HepG2 (cell line): Measurements from ENCODE around the gene NUAK1. TPM values are rescaled to one million over a fixed set of nuclear protein-coding genes. Genes with fewer than 3 reads are reported as not detected.

Source experiments
- PHF21A ChIP-seq: sonication (generic); formaldehyde crosslinking; IDR thresholded peaks from 2 replicates; pipeline ENCODE4 v1.5.0; 2020; ENCODE audit warnings: mild to moderate bottlenecking, missing genetic modification reagents
- SRSF9 ChIP-seq: fragments of 200-400 bp; formaldehyde crosslinking; IDR thresholded peaks from 2 replicates; pipeline ENCODE4 v1.6.1; 2018; ENCODE audit warnings: borderline replicate concordance, mild to moderate bottlenecking, low read depth, low read length; ENCODE audit not compliant: insufficient read depth, poor library complexity, severe bottlenecking
- STAG1 ChIP-seq: sonication (generic); formaldehyde crosslinking; IDR thresholded peaks from 2 replicates; pipeline ENCODE4 v1.4.0; 2020; ENCODE audit warnings: missing genetic modification reagents
- TEAD3 ChIP-seq: optimal IDR thresholded peaks from 2 replicates; pipeline ENCODE3; 2016; ENCODE audit warnings: borderline replicate concordance
- U2AF2 ChIP-seq: fragments of 200-400 bp; formaldehyde crosslinking; IDR thresholded peaks from 2 replicates; pipeline ENCODE4 v1.6.1; 2017; ENCODE audit warnings: low read depth, mild to moderate bottlenecking, low read length
- ZFX ChIP-seq: sonication (generic); formaldehyde crosslinking; IDR thresholded peaks from 2 replicates; pipeline ENCODE4 v1.4.0; 2020; ENCODE audit warnings: mild to moderate bottlenecking, low read depth, missing genetic modification reagents, moderate library complexity
- ZNF510 ChIP-seq: sonication (generic); formaldehyde crosslinking; IDR thresholded peaks from 2 replicates; pipeline ENCODE4 v1.4.0; 2020; ENCODE audit warnings: low read depth, mild to moderate bottlenecking, missing genetic modification reagents
- polyA plus RNA-seq, 8 experiments: library from polyadenylated mRNA; depleted of rRNA in 3 of 8; stranded (reverse) in 7 of 8; unstranded in 1 of 8; fragments of >200 nt; fragmentation: Illumina TruSeq in 4 of 8; extraction: Trizol in 4 of 8; gene quantifications; 2 replicates each; pipeline versions ENCODE4 v1.2.1 to v1.2.3, GENCODE V29; 2011 to 2016; ENCODE audit warnings: low read depth in 4 of 8, missing spikeins in 1 of 8, mixed read lengths in 1 of 8; ENCODE audit not compliant: insufficient read depth in 1 of 8
- total RNA-seq, 5 experiments: library from RNA; depleted of rRNA; stranded (reverse); fragments of >200 nt; fragmentation: Illumina TruSeq; extraction: Trizol; gene quantifications; 2 replicates each; pipeline ENCODE4 v1.2.3, GENCODE V29; 2016; ENCODE audit warnings: low read depth in 1 of 5
- TF ChIP-seq, protein P1 (sequence below): IDR thresholded peaks from 2 replicates; pipeline ENCODE4 v1.6.1; 2012; ENCODE audit warnings: low read depth, low read length, improper control_type of control experiment
- TF ChIP-seq, protein P2 (sequence below): sonication (generic); formaldehyde crosslinking; IDR thresholded peaks from 2 replicates; pipeline ENCODE4 v1.5.0; 2020; ENCODE audit warnings: mild to moderate bottlenecking, missing genetic modification reagents, borderline replicate concordance
- TF ChIP-seq, protein P3 (sequence below): sonication (generic); formaldehyde crosslinking; IDR thresholded peaks from 2 replicates; pipeline ENCODE4 v1.9.0; 2022; ENCODE audit warnings: low read depth, missing genetic modification reagents

The NUAK1 gene
- total and polyA plus RNA-seq, 2 of the 13 experiments (the other 11 are each of a cell fraction or from before 2014, with no cell fraction given), result 1.7 to 1.9 TPM

DNA sequence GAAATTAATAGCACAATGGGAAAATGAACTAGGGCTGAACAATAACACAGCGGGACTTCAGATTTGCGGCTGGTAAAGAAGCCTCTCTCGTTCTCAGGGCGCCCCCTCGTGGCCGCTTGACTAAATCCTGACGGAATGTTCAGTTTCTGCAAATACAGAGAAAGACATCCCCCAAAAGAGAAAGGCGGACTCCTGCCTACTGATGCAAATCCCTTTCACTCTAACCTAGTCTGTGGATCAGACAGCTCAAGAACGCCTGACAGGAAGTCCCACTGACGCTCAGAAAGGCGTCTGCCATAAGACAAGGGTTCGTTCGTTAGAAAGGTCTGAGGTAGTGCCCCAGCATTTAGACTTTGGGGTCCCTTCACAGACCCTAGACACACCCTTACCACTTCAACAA, 2.5 kb downstream of the NUAK1 start (continued):
- TF ChIP-seq TEAD3 (CRISPR knock-in tag) (peak; percentile 50), ZNF510 (CRISPR knock-in tag) (no peak), U2AF2 (no peak), SRSF9 (no peak), STAG1 (CRISPR knock-in tag) (peak; percentile 93), ZFX (0 out of 2 replicates have a peak, but pooled peaks have one; percentile 17), PHF21A (CRISPR knock-in tag) (peak; percentile 33; the same call in 1 of the 2 replicates)
- TF ChIP-seq, protein P1, sequence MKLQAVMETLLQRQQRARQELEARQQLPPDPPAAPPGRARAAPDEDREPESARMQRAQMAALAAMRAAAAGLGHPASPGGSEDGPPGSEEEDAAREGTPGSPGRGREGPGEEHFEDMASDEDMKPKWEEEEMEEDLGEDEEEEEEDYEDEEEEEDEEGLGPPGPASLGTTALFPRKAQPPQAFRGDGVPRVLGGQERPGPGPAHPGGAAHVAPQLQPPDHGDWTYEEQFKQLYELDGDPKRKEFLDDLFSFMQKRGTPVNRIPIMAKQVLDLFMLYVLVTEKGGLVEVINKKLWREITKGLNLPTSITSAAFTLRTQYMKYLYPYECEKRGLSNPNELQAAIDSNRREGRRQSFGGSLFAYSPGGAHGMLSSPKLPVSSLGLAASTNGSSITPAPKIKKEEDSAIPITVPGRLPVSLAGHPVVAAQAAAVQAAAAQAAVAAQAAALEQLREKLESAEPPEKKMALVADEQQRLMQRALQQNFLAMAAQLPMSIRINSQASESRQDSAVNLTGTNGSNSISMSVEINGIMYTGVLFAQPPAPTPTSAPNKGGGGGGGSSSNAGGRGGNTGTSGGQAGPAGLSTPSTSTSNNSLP, result no peak
- TF ChIP-seq, protein P2, sequence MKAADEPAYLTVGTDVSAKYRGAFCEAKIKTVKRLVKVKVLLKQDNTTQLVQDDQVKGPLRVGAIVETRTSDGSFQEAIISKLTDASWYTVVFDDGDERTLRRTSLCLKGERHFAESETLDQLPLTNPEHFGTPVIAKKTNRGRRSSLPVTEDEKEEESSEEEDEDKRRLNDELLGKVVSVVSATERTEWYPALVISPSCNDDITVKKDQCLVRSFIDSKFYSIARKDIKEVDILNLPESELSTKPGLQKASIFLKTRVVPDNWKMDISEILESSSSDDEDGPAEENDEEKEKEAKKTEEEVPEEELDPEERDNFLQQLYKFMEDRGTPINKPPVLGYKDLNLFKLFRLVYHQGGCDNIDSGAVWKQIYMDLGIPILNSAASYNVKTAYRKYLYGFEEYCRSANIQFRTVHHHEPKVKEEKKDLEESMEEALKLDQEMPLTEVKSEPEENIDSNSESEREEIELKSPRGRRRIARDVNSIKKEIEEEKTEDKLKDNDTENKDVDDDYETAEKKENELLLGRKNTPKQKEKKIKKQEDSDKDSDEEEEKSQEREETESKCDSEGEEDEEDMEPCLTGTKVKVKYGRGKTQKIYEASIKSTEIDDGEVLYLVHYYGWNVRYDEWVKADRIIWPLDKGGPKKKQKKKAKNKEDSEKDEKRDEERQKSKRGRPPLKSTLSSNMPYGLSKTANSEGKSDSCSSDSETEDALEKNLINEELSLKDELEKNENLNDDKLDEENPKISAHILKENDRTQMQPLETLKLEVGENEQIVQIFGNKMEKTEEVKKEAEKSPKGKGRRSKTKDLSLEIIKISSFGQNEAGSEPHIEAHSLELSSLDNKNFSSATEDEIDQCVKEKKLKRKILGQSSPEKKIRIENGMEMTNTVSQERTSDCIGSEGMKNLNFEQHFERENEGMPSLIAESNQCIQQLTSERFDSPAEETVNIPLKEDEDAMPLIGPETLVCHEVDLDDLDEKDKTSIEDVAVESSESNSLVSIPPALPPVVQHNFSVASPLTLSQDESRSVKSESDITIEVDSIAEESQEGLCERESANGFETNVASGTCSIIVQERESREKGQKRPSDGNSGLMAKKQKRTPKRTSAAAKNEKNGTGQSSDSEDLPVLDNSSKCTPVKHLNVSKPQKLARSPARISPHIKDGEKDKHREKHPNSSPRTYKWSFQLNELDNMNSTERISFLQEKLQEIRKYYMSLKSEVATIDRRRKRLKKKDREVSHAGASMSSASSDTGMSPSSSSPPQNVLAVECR (CRISPR knock-in tag), result no peak
- TF ChIP-seq, protein P3, sequence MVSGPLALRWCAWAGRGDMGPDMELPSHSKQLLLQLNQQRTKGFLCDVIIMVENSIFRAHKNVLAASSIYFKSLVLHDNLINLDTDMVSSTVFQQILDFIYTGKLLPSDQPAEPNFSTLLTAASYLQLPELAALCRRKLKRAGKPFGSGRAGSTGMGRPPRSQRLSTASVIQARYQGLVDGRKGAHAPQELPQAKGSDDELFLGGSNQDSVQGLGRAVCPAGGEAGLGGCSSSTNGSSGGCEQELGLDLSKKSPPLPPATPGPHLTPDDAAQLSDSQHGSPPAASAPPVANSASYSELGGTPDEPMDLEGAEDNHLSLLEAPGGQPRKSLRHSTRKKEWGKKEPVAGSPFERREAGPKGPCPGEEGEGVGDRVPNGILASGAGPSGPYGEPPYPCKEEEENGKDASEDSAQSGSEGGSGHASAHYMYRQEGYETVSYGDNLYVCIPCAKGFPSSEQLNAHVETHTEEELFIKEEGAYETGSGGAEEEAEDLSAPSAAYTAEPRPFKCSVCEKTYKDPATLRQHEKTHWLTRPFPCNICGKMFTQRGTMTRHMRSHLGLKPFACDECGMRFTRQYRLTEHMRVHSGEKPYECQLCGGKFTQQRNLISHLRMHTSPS (CRISPR knock-in tag), result no peak
